Measurements from ENCODE around the gene C9orf78. TPM values are rescaled to one million over a fixed set of nuclear protein-coding genes. Genes with fewer than 3 reads are reported as not detected.
A peak's percentile ranks its signal among the peaks of the same experiment; 100 is the strongest.

C9orf78 gene, protein sequence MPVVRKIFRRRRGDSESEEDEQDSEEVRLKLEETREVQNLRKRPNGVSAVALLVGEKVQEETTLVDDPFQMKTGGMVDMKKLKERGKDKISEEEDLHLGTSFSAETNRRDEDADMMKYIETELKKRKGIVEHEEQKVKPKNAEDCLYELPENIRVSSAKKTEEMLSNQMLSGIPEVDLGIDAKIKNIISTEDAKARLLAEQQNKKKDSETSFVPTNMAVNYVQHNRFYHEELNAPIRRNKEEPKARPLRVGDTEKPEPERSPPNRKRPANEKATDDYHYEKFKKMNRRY
- total RNA-seq (2014; rRNA removed; shearing (Covaris generic); ENCODE audit: low replicate concordance) = 59.7 and 66.9 TPM in 2 replicates

DNA sequence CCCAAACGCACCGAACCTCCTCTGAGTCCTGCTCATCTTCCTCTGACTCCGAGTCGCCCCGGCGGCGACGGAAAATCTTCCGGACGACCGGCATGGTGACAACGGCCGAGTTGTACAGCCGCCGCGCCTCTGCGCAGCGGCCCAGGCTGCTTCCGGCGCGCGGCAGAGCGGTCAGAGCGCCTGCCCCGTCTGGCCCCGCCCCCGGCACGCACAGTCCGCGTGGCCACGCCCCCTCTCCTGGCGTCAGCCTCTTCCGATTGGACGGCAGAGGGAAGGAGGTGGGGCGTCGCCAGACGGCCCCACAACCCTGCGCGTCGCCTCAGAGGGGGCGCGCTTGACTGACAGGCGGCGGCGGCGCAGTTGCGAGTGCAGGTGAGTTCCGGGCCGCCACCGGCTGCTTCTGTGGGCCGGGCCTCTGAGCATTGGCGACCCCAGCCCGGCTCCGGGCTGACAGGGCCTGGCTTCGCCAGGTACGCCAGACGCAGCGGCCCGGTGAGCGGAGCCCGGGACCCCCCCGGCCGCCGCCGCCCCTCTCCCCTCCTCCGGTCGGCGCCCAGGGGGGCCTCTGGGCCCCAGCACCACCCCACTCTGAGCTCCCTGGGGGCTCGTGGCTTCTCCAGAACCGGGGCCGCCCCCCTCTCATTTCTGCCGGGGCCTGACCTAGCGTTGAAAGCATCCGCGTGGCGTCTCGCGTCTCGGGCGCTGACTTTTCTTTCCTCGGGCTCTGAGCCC is at the start of gene C9orf78, which contains the start of gene USP20:
Gene C9orf78, minus strand, starts transcription at position 148 of the 732 bp plus-strand sequence. Its CDS starts 54 bp downstream, at position 94.
Gene USP20, plus strand, starts transcription at position 331 of the 732 bp plus-strand sequence. CDS start 17,098 bp downstream, outside the sequence.
- H4K20me1 ChIP-seq (ENCODE audit: insufficient read depth, low read depth, low read length) = peaks cover 8% of the 10 kb centered on the region; the same call in 1 of the 2 replicates
- peak within 1 kb of the TSS; percentile 99 for H3K4me3 ChIP-seq (ENCODE audit: low read length)
- peak within 1 kb of the TSS; percentile 83 for H3K4me2 ChIP-seq (ENCODE audit: low read depth, low read length, poor library complexity, severe bottlenecking)
- H3K36me3 ChIP-seq (ENCODE audit: insufficient read depth, low read length) = peaks cover 23% of the 10 kb centered on the region; the same call in 1 of the 2 replicates
- no peaks in the 10 kb centered on the region for H3K9me3 ChIP-seq (ENCODE audit: low read length)
- DNase-seq = peak; percentile 99
- peaks cover 65% of the 10 kb centered on the region for H3K79me2 ChIP-seq (ENCODE audit: low read length)
- peaks cover 43% of the 10 kb centered on the region for H3K4me1 ChIP-seq (ENCODE audit: low read length)
- H2AFZ ChIP-seq (ENCODE audit: low read length) = peak within 1 kb of the TSS; percentile 28; the same call in 1 of the 2 replicates
- peak within 1 kb of the TSS; percentile 97 for H3K9ac ChIP-seq (ENCODE audit: low read length)
- peak within 1 kb of the TSS; percentile 59 for H3K27ac ChIP-seq (ENCODE audit: low read length)
- no peaks in the 10 kb centered on the region for H3K9me2 ChIP-seq (replicated peaks; ENCODE audit: insufficient read depth, low read length)
- no peaks in the 10 kb centered on the region for H3K27me3 ChIP-seq (ENCODE audit: low read length)

DNA sequence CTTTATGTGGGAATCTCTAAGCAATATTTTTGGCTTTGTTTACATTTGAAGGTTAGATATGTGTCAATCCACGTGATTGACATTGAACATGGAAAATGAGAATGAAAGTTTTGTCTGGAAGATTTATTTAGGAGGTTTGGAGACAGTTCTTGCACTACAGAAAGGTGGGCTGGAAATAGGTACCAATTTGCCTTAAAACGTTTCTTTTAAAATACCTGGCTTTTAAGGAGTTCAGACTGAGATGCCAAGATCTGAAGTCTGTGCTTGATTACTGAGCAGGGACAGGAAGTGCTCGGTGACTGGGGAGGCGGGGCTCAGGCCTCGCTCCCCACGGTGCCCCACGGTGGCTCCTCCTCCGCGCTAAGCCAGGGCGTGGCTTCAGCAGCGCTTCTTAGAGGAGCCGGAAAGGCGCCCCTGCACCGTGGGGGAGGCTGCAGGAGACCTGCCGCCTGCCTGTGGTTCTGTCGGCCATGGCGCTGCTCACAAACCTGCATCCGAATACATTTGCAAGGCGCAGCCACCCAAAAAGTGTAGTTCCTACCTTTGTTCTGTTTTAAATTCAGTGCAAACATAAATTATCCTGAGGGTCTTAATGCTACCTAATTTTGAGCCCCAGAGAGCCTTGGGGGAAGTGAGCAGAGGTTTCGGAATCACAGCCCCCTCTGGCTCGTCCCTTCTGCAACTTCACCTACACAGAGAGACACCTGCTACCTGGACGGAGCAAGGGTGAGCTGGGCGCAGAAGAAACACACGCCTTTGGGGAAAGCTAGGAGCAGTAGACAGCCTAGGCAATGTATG is 49.3 kb upstream of the C9orf78 start:
- Histone ChIP-seq H3K79me2 (ENCODE audit: low read length) (peaks cover 5% of the 10 kb centered on the region; the same call in 1 of the 2 replicates), H3K4me3 (ENCODE audit: low read length) (peak overlapping the region; percentile 64), H3K9ac (ENCODE audit: low read length) (peak overlapping the region; percentile 75), H3K27me3 (ENCODE audit: low read length) (no peaks in the 10 kb centered on the region), H3K27ac (ENCODE audit: low read length) (peak overlapping the region; percentile 93), H2AFZ (ENCODE audit: low read length) (no peak overlapping the region), H3K4me2 (ENCODE audit: low read depth, low read length, poor library complexity, severe bottlenecking) (peak overlapping the region; percentile 73), H3K9me3 (ENCODE audit: low read length) (no peaks in the 10 kb centered on the region), H3K36me3 (ENCODE audit: insufficient read depth, low read length) (peaks cover under 1% of the 10 kb centered on the region), H3K4me1 (ENCODE audit: low read length) (peaks cover 57% of the 10 kb centered on the region), H3K9me2 (replicated peaks; ENCODE audit: insufficient read depth, low read length) (no peaks in the 10 kb centered on the region), H4K20me1 (ENCODE audit: insufficient read depth, low read depth, low read length) (no peaks in the 10 kb centered on the region)
- DNase-seq = peak; percentile 98

DNA sequence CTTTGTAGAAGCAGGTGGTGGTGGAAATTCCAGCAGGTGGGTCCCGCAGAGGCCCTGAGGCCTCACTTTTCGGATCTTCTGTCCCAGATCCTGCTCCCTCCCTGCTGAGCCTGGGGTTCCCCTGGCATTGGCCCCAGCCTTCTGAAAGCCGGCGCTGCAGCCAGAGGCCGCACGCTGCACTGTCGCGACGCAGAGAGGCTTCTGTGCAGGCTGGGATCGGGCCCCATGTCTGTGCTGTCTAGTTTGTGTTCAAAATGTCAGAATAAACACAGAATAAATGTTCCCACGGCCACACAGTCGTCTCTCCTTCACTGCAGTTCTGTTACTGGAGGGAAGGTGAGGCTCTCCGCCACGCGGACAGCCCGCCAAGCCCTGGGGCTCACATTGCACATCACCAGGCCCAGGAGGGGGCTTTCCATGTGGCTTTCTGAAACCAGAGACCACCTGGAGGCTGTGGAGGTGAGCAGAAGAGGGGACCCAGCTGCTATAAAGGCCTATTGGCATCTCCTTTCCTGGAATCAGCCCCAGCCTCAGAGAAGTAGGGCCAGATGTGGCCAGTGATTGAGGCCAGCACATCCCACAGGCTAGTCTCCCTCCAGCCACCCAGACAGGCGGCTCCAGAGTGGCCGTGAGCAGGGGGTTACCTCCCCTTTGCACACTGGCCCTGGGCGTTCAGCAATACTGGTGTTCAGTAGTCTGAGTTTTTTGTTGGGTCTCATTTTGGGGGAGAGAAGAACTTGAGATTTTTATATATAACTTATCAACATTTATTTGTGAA is 46.7 kb upstream of the C9orf78 start:
- H3K36me3 ChIP-seq (ENCODE audit: insufficient read depth, low read length) = no peaks in the 10 kb centered on the region; the same call in 1 of the 2 replicates
- H3K79me2 ChIP-seq (ENCODE audit: low read length) = peaks cover 3% of the 10 kb centered on the region; the same call in 1 of the 2 replicates
- no peaks in the 10 kb centered on the region for H3K9me3 ChIP-seq (ENCODE audit: low read length)
- H3K4me2 ChIP-seq (ENCODE audit: low read depth, low read length, poor library complexity, severe bottlenecking) = no peak overlapping the region
- no peaks in the 10 kb centered on the region for H3K9me2 ChIP-seq (replicated peaks; ENCODE audit: insufficient read depth, low read length)
- H3K4me3 ChIP-seq (ENCODE audit: low read length) = no peak overlapping the region
- no peak for DNase-seq
- peaks cover 30% of the 10 kb centered on the region for H3K4me1 ChIP-seq (ENCODE audit: low read length)
- H3K9ac ChIP-seq (ENCODE audit: low read length) = no peak overlapping the region
- no peaks in the 10 kb centered on the region for H4K20me1 ChIP-seq (ENCODE audit: insufficient read depth, low read depth, low read length)
- no peak overlapping the region for H3K27ac ChIP-seq (ENCODE audit: low read length)
- H3K27me3 ChIP-seq (ENCODE audit: low read length) = no peaks in the 10 kb centered on the region
- H2AFZ ChIP-seq (ENCODE audit: low read length) = no peak overlapping the region

DNA sequence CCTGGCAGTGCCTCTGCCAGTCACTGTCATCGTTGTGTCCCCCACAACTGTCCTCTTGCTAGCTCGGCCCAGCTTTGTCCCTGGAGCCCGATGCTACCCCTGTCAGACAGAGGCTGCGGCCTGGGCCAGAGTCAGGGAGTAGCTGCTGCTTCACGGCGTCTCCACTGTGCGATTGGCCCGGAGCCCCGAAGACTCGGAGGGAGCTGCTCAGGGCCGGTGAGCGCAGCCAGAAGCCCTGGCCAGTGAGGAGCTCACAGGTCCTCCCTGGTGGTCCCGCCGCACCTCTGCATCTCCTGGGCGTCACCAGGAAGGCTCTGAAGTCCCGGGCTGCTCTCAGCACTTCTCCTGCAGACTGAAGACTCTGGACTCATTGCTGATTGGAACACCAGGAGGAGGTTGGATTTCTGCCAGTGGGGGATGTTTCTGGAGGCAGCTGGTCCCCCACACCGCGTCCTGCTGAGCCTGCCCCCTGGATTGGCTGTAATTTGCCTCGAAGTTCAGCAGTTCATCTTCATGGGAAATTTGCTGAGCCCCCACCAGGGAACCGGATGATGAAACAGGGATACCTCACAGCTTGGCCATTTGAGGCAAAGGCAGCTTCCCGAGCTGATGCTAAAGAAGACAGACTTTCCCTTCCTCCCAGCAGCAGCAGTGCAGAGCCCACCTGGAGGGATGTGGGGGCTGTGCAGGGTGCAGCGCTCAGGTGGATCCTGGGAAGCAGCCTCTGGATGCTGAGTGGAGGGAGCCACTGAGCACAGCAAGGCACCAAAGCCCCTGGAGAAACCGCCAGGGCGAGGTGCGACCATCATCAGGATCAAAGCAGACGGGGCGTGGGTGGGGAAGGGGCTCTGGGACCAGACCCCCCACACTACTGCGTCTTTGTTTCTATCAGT is 45.8 kb upstream of the C9orf78 start:
- peaks cover 21% of the 10 kb centered on the region for H3K4me1 ChIP-seq (ENCODE audit: low read length)
- no peaks in the 10 kb centered on the region for H3K9me2 ChIP-seq (replicated peaks; ENCODE audit: insufficient read depth, low read length)
- no peak overlapping the region for H3K4me2 ChIP-seq (ENCODE audit: low read depth, low read length, poor library complexity, severe bottlenecking)
- no peaks in the 10 kb centered on the region for H3K9me3 ChIP-seq (ENCODE audit: low read length)
- no peak overlapping the region for H3K4me3 ChIP-seq (ENCODE audit: low read length)
- no peak for DNase-seq
- H2AFZ ChIP-seq (ENCODE audit: low read length) = no peak overlapping the region
- no peaks in the 10 kb centered on the region for H4K20me1 ChIP-seq (ENCODE audit: insufficient read depth, low read depth, low read length)
- no peaks in the 10 kb centered on the region; the same call in 1 of the 2 replicates for H3K36me3 ChIP-seq (ENCODE audit: insufficient read depth, low read length)
- no peak overlapping the region for H3K9ac ChIP-seq (ENCODE audit: low read length)
- no peak overlapping the region for H3K27ac ChIP-seq (ENCODE audit: low read length)
- no peaks in the 10 kb centered on the region for H3K27me3 ChIP-seq (ENCODE audit: low read length)
- no peaks in the 10 kb centered on the region for H3K79me2 ChIP-seq (ENCODE audit: low read length)

DNA sequence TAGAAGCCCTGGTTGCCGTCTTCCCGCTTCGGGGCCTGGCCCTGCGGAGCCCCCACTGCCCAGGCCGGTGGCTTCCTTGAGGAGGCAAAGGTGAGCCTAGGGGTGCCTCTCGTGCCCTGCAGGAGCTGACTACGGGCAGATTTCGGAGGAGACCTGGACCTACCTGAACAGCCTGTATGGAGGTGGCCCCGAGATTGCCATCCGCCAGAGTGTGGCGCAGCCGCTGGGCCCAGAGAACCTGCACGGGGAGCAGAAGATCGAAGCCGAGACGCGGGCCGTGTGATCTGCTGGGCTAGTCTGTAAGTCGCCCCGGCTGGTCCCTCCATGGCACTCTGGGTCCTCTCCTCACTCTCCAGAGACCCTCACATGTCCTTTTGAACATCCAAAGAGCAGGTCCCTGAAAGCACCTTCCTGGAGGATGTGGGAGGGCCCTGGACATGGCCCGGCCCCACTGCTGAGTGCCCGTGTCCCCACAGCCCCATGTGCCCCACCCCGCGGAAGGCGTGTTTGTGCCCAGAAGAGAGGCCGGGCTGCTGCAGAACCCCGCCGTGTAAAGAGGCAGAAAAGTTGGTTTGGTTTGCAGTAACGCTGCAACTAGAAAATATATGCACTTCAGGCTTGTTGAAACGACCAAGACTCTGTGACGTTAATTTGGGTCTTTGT is 45.0 kb upstream of the C9orf78 start:
- Histone ChIP-seq H3K27ac (ENCODE audit: low read length) (no peak overlapping the region), H3K27me3 (ENCODE audit: low read length) (no peaks in the 10 kb centered on the region), H4K20me1 (ENCODE audit: insufficient read depth, low read depth, low read length) (no peaks in the 10 kb centered on the region), H3K79me2 (ENCODE audit: low read length) (no peaks in the 10 kb centered on the region), H3K9me3 (ENCODE audit: low read length) (no peaks in the 10 kb centered on the region), H3K9ac (ENCODE audit: low read length) (no peak overlapping the region), H3K9me2 (replicated peaks; ENCODE audit: insufficient read depth, low read length) (no peaks in the 10 kb centered on the region), H3K4me1 (ENCODE audit: low read length) (peaks cover 14% of the 10 kb centered on the region), H3K4me3 (ENCODE audit: low read length) (no peak overlapping the region), H2AFZ (ENCODE audit: low read length) (no peak overlapping the region), H3K4me2 (ENCODE audit: low read depth, low read length, poor library complexity, severe bottlenecking) (no peak overlapping the region), H3K36me3 (ENCODE audit: insufficient read depth, low read length) (no peaks in the 10 kb centered on the region; the same call in 1 of the 2 replicates)
- DNase-seq = no peak

DNA sequence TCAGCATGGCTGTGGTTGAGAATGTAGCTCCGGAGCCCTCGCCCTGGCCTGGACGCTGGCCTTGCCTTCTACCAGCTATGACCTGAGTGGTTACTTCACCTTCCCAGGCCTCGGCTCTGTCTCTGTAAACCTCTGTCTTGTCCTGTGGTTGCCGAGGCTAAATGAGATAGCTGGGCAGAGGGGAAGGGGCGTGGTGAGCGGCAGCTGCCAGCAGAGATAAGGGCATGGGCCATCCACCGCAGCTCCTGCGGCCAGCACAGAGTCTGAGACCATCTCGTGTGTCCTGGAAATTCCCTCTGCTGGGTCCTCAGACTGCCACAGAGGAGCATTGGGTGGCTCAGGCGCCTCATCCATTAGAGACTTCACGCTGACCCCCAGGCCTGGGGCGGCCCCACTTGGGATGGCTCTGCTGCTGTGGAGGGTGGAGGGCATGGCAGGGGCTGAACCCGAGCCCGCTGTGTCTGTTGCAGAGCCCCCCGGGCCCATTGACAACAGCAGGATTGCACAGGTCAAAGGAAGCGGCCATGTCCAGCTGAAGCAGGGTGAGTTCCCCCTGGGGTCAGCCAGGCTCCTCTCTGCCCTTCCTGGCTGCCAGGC is 44.1 kb upstream of the C9orf78 start:
- Histone ChIP-seq H4K20me1 (ENCODE audit: insufficient read depth, low read depth, low read length) (no peaks in the 10 kb centered on the region), H2AFZ (ENCODE audit: low read length) (no peak overlapping the region), H3K79me2 (ENCODE audit: low read length) (no peaks in the 10 kb centered on the region), H3K9me2 (replicated peaks; ENCODE audit: insufficient read depth, low read length) (no peaks in the 10 kb centered on the region), H3K27ac (ENCODE audit: low read length) (no peak overlapping the region), H3K27me3 (ENCODE audit: low read length) (no peaks in the 10 kb centered on the region), H3K9ac (ENCODE audit: low read length) (no peak overlapping the region), H3K36me3 (ENCODE audit: insufficient read depth, low read length) (no peaks in the 10 kb centered on the region; the same call in 1 of the 2 replicates), H3K4me1 (ENCODE audit: low read length) (peaks cover 4% of the 10 kb centered on the region), H3K9me3 (ENCODE audit: low read length) (no peaks in the 10 kb centered on the region), H3K4me2 (ENCODE audit: low read depth, low read length, poor library complexity, severe bottlenecking) (no peak overlapping the region), H3K4me3 (ENCODE audit: low read length) (no peak overlapping the region)
- no peak for DNase-seq
